ENCODE results near the gene ITGA7.

ITGA7 gene

DNA sequence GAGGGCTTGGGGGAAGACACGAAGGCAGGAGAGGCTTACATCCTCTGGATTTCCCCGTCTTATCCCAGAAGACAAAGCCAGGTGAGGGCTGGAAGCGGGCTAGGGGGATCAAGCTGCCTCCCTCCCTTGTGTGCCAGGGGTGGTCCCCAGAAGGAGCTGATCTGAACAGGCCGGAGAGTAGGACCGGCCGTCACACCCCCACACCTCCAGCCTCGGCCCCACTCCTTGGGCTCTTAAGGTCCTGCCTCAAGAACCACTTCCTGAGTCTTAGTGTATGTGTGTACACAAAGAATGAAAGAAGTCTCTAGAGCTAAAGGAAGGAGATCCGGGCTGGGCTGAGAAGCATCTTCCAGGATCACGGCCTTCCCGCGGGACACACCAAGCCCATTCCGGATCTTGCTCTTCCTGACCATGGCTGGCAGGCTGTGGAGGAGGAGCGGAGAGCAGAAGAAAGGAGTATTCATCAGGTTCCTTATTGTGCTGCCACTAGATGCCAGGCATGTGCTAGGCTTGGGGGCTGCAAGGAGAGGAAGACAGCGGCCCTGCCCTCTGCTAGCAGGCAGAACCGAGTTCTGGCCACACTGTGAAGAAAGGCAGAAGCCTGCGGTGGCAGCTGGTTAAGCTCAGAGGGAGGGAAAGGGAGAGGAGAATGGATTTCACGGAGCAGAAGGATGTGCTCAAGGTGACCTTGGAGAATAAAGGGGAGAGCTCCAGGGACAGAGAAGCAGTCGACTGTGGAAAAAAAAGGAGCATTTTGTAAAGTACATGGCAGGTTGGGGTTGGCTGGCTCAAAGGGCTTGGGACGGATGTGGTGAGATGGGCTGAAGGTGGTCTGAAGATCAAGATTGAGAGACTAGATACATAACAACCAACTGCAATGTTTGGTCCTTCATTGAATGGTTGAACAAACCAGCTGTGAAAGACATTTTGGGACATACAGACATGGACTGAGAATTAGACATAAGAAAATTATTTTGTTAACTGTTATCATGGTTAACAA, 22.4 kb upstream of the ITGA7 start:
- Histone ChIP-seq H3K4me3 (ENCODE audit: low read length) (peak overlapping the region; percentile 83), H3K9me3 (ENCODE audit: insufficient read depth, low read depth, low read length) (no peaks in the 10 kb centered on the region), H3K27ac (ENCODE audit: low read length) (no peak overlapping the region), H3K4me1 (ENCODE audit: insufficient read depth, low read length) (peaks cover 6% of the 10 kb centered on the region; the same call in 1 of the 2 replicates), H3K27me3 (ENCODE audit: insufficient read depth, low read length) (no peaks in the 10 kb centered on the region), H3K9ac (ENCODE audit: low read depth, low read length) (peak overlapping the region; percentile 88; the same call in 1 of the 2 replicates), H3K36me3 (ENCODE audit: insufficient read depth, low read depth, low read length) (peaks cover 19% of the 10 kb centered on the region)

DNA sequence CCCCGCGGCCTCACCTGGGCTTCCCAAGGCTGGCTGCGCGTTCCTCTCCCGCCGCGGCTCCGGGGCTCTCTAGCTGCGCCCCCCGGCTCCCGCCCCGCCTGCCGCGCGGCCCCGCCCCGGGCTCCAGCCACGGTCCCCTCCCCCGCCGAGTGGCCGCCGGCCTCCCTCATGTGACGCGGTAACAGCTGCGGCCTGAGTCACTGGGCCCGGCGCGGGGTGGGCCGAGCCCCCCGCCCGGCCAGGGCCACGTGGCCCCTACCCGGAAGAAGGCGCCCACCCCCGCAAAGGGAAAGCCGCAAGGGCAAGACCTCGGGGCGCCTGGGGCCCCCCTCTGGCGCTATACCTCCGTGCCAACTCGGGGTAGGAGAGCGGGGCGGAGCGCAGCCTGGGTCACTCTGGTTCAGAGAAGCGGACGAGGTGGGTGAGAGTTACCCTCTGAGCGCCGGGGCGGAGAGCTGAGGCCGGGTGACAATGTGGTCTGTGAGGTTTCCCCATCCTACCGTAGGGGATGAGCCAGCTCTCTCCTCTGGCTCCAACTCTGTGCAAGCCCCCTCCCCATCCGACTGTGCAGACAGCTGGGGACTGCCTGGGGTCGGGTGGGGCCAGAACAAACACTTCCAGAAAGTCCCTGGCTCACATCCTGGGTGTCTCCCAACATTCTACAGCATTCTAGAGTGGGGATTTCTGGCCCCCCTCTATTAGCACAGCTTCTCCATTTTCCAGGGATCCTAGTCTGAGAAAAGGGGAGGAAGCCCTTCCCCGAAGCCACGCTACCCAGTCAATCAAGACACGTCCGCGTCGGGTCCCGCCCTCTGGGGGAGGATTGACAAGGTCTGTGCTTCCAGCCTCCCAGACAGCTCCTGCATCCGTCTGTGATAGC, 21.5 kb upstream of the ITGA7 start, which contains the start of gene CD63:
Gene CD63, minus strand, starts transcription at position 71 of the 880 bp plus-strand sequence. CDS start 668 bp downstream, outside the sequence.
- Histone ChIP-seq H3K27me3 (ENCODE audit: insufficient read depth, low read length) (no peaks in the 10 kb centered on the region), H3K27ac (ENCODE audit: low read length) (peak within 1 kb of the TSS; percentile 75), H3K9ac (ENCODE audit: low read depth, low read length) (peak within 1 kb of the TSS; percentile 88), H3K4me3 (ENCODE audit: low read length) (peak within 1 kb of the TSS; percentile 83), H3K4me1 (ENCODE audit: insufficient read depth, low read length) (peaks cover 6% of the 10 kb centered on the region; the same call in 1 of the 2 replicates), H3K9me3 (ENCODE audit: insufficient read depth, low read depth, low read length) (no peaks in the 10 kb centered on the region), H3K36me3 (ENCODE audit: insufficient read depth, low read depth, low read length) (peaks cover 28% of the 10 kb centered on the region)

DNA sequence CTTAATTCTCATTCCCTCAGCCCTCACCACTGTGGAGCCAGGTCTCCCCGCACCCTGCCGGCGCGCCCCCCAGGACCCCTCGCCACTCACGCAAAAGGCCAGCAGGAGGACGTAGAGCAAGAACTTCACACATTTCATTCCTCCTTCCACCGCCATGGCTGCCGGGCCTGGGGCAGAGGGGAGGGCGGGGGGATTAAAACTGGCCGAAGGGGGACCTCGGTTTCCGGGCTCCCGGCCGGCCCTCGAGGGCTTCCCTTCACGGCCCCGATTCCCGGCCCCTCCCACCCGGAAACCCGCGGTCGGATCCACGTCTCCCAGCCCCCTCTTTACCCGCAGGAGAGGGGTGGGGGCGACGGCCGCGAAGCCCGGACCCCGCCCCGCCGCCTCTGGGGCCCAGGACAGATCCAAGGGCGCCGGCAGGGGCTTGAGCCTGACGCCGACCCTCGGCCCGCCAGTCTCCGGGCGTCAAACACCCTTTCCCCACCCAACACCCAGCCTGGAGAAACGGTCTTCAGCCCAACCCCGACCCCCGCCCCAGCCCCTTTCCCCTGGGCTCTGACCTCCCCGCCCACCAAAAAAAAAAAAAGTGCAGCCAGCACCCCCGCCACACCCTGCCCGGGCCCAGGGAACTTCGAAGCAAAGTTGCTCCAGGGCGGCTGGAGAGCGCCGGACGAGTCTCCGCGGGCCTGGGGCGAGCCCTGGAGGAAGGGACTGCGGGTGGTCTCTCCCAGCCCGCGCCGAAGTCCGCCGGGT, 20.7 kb upstream of the ITGA7 start:
- Histone ChIP-seq H3K9ac (ENCODE audit: low read depth, low read length) (peak overlapping the region; percentile 88), H3K4me1 (ENCODE audit: insufficient read depth, low read length) (peaks cover 6% of the 10 kb centered on the region; the same call in 1 of the 2 replicates), H3K27me3 (ENCODE audit: insufficient read depth, low read length) (no peaks in the 10 kb centered on the region), H3K27ac (ENCODE audit: low read length) (no peak overlapping the region), H3K9me3 (ENCODE audit: insufficient read depth, low read depth, low read length) (no peaks in the 10 kb centered on the region), H3K4me3 (ENCODE audit: low read length) (peak overlapping the region; percentile 83), H3K36me3 (ENCODE audit: insufficient read depth, low read depth, low read length) (peaks cover 36% of the 10 kb centered on the region)

- Histone ChIP-seq H3K4me1 (ENCODE audit: insufficient read depth, low read length) (peaks cover 6% of the 10 kb centered on the region; the same call in 1 of the 2 replicates), H3K27ac (ENCODE audit: low read length) (no peak overlapping the region), H3K27me3 (ENCODE audit: insufficient read depth, low read length) (no peaks in the 10 kb centered on the region), H3K9me3 (ENCODE audit: insufficient read depth, low read depth, low read length) (no peaks in the 10 kb centered on the region), H3K4me3 (ENCODE audit: low read length) (peak overlapping the region; percentile 83), H3K9ac (ENCODE audit: low read depth, low read length) (peak overlapping the region; percentile 88), H3K36me3 (ENCODE audit: insufficient read depth, low read depth, low read length) (peaks cover 43% of the 10 kb centered on the region)
Measured at GRCh38 chr12:55727643-55728185, 20.0 kb upstream of the ITGA7 start.

DNA sequence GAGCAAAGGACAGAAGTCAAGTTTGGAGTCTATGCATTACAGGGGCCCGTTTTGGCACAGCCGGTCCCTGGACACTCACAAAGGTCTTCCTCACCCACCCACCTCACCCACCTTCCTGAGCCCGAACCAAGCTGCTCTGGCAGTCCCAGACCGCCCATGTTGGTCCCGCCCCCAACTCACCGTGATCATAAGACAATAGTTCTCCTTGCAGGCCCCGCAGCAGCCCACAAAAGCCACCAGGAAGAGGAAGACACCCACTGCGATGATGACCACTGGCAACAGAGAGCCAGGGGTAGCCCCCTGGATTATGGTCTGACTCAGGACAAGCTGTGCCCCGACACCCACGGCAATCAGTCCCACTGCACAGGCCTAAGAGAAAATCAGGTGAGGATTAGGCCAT, 19.3 kb upstream of the ITGA7 start:
- Histone ChIP-seq H3K4me1 (ENCODE audit: insufficient read depth, low read length) (peaks cover 6% of the 10 kb centered on the region; the same call in 1 of the 2 replicates), H3K9me3 (ENCODE audit: insufficient read depth, low read depth, low read length) (no peaks in the 10 kb centered on the region), H3K4me3 (ENCODE audit: low read length) (peak overlapping the region; percentile 83), H3K9ac (ENCODE audit: low read depth, low read length) (peak overlapping the region; percentile 88; the same call in 1 of the 2 replicates), H3K36me3 (ENCODE audit: insufficient read depth, low read depth, low read length) (peaks cover 43% of the 10 kb centered on the region), H3K27me3 (ENCODE audit: insufficient read depth, low read length) (no peaks in the 10 kb centered on the region), H3K27ac (ENCODE audit: low read length) (no peak overlapping the region)

DNA sequence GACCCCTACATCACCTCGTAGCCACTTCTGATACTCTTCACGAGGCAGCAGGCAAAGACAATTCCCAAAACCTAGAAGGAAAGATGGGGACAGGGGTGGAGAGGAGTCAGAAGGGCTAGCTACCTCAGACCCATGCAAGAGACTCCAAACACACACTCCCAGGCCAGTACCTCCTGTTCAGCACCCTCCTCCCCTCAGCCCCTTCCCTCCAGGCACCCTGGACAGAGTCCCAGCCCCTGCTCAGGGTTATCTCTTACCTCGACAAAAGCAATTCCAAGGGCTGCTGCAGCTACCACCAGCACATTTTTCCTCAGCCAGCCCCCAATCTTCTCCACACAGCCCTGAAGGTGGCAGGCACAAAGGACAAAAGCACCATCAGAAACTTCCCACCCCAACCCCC, 17.9 kb upstream of the ITGA7 start:
- H3K9ac ChIP-seq (ENCODE audit: low read depth, low read length), result no peak overlapping the region
- H3K4me1 ChIP-seq (ENCODE audit: insufficient read depth, low read length), result peaks cover 6% of the 10 kb centered on the region; the same call in 1 of the 2 replicates
- no peaks in the 10 kb centered on the region for H3K27me3 ChIP-seq (ENCODE audit: insufficient read depth, low read length)
- no peak overlapping the region for H3K27ac ChIP-seq (ENCODE audit: low read length)
- no peak overlapping the region for H3K4me3 ChIP-seq (ENCODE audit: low read length)
- H3K9me3 ChIP-seq (ENCODE audit: insufficient read depth, low read depth, low read length), result no peaks in the 10 kb centered on the region
- peaks cover 43% of the 10 kb centered on the region for H3K36me3 ChIP-seq (ENCODE audit: insufficient read depth, low read depth, low read length)

DNA sequence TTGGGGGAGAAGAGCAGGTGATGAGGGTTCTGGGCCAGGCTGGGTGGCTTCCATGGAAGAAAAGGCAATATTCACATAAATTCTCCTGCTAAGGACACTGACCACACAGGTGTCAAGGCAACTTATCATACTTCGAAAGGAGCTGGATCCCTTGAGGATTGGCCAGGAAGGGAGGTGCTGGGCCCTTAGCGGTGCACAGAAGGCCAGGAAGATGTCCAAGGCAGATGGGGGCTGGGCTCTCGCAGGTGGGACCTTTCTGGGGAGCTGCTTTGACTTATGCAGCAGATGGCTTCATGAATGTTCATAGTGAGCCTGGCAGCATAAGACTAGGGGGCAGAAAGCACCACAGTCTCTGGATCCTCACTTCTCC, 17.2 kb upstream of the ITGA7 start:
- Histone ChIP-seq H3K9ac (ENCODE audit: low read depth, low read length) (no peak overlapping the region), H3K4me3 (ENCODE audit: low read length) (no peak overlapping the region), H3K4me1 (ENCODE audit: insufficient read depth, low read length) (peaks cover 6% of the 10 kb centered on the region; the same call in 1 of the 2 replicates), H3K9me3 (ENCODE audit: insufficient read depth, low read depth, low read length) (no peaks in the 10 kb centered on the region), H3K36me3 (ENCODE audit: insufficient read depth, low read depth, low read length) (peaks cover 43% of the 10 kb centered on the region), H3K27ac (ENCODE audit: low read length) (no peak overlapping the region), H3K27me3 (ENCODE audit: insufficient read depth, low read length) (no peaks in the 10 kb centered on the region)

GRCh38 chr12:55724226-55724939, 16.7 kb upstream of the ITGA7 start:
- H3K4me1 ChIP-seq (ENCODE audit: insufficient read depth, low read length), result peaks cover 6% of the 10 kb centered on the region
- H3K27me3 ChIP-seq (ENCODE audit: insufficient read depth, low read length), result no peaks in the 10 kb centered on the region
- peaks cover 43% of the 10 kb centered on the region for H3K36me3 ChIP-seq (ENCODE audit: insufficient read depth, low read depth, low read length)
- H3K9ac ChIP-seq (ENCODE audit: low read depth, low read length), result no peak overlapping the region
- H3K9me3 ChIP-seq (ENCODE audit: insufficient read depth, low read depth, low read length), result no peaks in the 10 kb centered on the region
- no peak overlapping the region for H3K27ac ChIP-seq (ENCODE audit: low read length)
- no peak overlapping the region for H3K4me3 ChIP-seq (ENCODE audit: low read length)

DNA sequence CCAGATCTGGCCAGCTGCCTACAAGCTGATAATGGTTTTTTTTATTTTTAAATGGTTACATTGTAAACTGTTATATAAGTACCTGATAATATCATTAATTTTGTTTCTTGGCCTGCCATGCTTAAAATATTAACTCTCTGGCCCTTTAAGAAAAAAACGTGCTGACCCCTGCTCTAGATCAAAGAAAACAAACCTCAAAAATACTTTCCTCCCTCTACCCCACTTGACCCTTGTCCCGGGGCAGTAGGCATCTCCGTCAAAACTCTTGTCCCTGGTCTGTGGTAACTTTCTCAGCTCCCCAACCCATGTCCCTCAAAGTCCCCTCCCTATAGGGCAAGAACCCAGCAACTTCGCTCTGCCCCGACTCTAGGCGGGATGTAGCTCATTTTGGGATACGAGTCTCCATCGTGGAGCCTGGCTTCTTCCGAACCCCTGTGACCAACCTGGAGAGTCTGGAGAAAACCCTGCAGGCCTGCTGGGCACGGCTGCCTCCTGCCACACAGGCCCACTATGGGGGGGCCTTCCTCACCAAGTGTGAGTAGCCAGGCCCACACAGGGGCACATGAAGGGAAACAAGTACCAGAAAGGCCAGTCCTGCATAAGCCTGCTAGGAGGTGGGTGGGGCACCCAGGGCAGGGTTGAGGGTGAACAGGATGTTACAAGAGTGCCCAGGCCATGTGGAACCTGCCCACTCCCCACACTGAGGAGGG, 16.0 kb upstream of the ITGA7 start:
- Histone ChIP-seq H3K4me3 (ENCODE audit: low read length) (no peak overlapping the region), H3K27me3 (ENCODE audit: insufficient read depth, low read length) (no peaks in the 10 kb centered on the region), H3K9ac (ENCODE audit: low read depth, low read length) (no peak overlapping the region), H3K36me3 (ENCODE audit: insufficient read depth, low read depth, low read length) (peaks cover 43% of the 10 kb centered on the region), H3K27ac (ENCODE audit: low read length) (no peak overlapping the region), H3K4me1 (ENCODE audit: insufficient read depth, low read length) (peaks cover 13% of the 10 kb centered on the region), H3K9me3 (ENCODE audit: insufficient read depth, low read depth, low read length) (no peaks in the 10 kb centered on the region)

- no peaks in the 10 kb centered on the region for H3K27me3 ChIP-seq (ENCODE audit: insufficient read depth, low read length)
- peaks cover 19% of the 10 kb centered on the region for H3K4me1 ChIP-seq (ENCODE audit: insufficient read depth, low read length)
- peaks cover 43% of the 10 kb centered on the region for H3K36me3 ChIP-seq (ENCODE audit: insufficient read depth, low read depth, low read length)
- H3K27ac ChIP-seq (ENCODE audit: low read length), result no peak overlapping the region
- H3K9me3 ChIP-seq (ENCODE audit: insufficient read depth, low read depth, low read length), result no peaks in the 10 kb centered on the region
- no peak overlapping the region for H3K9ac ChIP-seq (ENCODE audit: low read depth, low read length)
- no peak overlapping the region for H3K4me3 ChIP-seq (ENCODE audit: low read length)
Measured at GRCh38 chr12:55722948-55723347, 15.2 kb upstream of the ITGA7 start.

Measured in iPS-20b (cell line).